GM19324 (cell line): Measurements from ENCODE around the gene FNBP1.

Source experiments
- ATAC-seq: cut with Tn5 transposase; IDR thresholded peaks from one replicate; pipeline ENCODE4 v1.9.1; 2021; ENCODE audit warnings: mild to moderate bottlenecking, moderate library complexity; ENCODE audit not compliant: unreplicated experiment, low FRiP score

Gene FNBP1

DNA sequence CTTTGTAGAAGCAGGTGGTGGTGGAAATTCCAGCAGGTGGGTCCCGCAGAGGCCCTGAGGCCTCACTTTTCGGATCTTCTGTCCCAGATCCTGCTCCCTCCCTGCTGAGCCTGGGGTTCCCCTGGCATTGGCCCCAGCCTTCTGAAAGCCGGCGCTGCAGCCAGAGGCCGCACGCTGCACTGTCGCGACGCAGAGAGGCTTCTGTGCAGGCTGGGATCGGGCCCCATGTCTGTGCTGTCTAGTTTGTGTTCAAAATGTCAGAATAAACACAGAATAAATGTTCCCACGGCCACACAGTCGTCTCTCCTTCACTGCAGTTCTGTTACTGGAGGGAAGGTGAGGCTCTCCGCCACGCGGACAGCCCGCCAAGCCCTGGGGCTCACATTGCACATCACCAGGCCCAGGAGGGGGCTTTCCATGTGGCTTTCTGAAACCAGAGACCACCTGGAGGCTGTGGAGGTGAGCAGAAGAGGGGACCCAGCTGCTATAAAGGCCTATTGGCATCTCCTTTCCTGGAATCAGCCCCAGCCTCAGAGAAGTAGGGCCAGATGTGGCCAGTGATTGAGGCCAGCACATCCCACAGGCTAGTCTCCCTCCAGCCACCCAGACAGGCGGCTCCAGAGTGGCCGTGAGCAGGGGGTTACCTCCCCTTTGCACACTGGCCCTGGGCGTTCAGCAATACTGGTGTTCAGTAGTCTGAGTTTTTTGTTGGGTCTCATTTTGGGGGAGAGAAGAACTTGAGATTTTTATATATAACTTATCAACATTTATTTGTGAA is 161.3 kb downstream of the FNBP1 start:
- no peak for ATAC-seq

- ATAC-seq = no peak
Measured at GRCh38 chr9:129880654-129881546, 162.1 kb downstream of the FNBP1 start.

DNA sequence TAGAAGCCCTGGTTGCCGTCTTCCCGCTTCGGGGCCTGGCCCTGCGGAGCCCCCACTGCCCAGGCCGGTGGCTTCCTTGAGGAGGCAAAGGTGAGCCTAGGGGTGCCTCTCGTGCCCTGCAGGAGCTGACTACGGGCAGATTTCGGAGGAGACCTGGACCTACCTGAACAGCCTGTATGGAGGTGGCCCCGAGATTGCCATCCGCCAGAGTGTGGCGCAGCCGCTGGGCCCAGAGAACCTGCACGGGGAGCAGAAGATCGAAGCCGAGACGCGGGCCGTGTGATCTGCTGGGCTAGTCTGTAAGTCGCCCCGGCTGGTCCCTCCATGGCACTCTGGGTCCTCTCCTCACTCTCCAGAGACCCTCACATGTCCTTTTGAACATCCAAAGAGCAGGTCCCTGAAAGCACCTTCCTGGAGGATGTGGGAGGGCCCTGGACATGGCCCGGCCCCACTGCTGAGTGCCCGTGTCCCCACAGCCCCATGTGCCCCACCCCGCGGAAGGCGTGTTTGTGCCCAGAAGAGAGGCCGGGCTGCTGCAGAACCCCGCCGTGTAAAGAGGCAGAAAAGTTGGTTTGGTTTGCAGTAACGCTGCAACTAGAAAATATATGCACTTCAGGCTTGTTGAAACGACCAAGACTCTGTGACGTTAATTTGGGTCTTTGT is 162.9 kb downstream of the FNBP1 start:
- ATAC-seq = no peak

- ATAC-seq = no peak
Measured at GRCh38 chr9:129879103-129879699, 163.8 kb downstream of the FNBP1 start.

DNA sequence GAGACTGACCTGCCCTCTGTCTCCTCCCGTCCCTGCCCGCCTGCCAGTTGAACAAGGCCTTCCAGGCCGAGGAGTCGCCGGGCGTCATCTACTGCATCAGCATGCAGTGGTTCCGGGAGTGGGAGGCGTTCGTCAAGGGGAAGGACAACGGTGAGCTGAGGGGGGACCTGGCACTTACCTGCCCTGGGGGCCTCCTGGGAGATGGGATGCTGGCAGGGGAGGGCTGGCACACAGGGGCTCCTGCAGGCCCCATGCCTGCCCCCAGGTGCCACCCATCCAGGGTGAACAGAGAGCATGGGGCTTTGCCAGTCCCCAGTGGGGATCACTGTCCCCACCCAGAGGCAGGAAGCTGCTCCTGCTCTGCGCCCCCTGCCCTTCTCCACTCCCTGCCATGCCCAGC is 164.7 kb downstream of the FNBP1 start:
- no peak for ATAC-seq

- no peak for ATAC-seq
Measured at GRCh38 chr9:129876815-129877214, 166.2 kb downstream of the FNBP1 start.

- ATAC-seq = no peak
Measured at GRCh38 chr9:129875687-129876395, 167.1 kb downstream of the FNBP1 start.

- ATAC-seq = no peak
Measured at GRCh38 chr9:129875181-129875611, 167.8 kb downstream of the FNBP1 start.

DNA sequence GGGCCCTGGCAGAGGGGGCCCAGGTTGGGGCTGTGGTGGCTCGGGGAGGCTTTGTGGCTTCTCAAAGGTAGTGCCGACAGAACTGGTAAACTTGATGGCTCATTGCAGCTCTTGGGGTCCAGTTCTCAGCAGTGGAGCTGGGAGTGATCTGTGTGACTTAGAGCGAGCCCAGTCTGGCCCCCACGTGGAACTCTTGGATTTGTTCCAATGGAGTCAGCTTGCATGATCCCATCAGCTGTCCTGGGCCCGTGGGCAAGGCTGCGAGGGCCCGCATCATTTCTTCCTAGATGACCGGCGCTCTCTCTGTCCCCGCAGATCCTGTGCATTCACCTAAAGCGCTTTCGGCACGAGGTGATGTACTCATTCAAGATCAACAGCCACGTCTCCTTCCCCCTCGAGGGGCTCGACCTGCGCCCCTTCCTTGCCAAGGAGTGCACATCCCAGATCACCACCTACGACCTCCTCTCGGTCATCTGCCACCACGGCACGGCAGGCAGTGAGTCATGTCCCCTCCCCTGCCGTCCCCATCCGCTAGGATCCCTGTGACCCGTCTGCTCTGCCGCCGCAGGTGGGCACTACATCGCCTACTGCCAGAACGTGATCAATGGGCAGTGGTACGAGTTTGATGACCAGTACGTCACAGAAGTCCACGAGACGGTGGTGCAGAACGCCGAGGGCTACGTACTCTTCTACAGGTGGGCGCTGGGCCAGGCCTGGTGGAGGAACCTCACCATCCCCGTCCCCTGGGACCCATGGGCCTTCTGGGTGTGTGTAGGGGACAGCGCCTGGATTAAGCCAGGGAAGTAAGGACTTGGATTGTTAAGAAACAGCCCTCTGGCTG is 168.5 kb downstream of the FNBP1 start:
- ATAC-seq = no peak

- no peak for ATAC-seq
Measured at GRCh38 chr9:129873563-129874190, 169.3 kb downstream of the FNBP1 start.

DNA sequence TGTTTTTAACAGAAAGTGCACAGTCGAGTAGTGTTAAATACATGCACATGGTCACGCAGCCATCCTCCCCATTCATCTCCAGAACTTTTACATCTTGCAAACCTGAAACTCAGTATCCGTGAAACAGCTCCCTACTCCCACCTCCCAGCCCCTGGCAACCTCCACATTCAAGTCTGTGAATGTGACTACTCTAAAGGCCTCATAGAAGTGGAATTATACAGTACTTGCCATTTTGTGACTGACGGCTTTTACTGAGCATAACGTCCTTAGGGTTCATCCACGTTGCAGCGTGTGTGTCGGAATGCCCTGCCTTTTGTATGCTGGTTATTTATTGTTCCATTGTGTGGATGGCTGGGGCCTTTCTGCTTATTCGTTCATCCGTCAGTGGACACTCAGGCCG is 171.9 kb downstream of the FNBP1 start:
- ATAC-seq = no peak

DNA sequence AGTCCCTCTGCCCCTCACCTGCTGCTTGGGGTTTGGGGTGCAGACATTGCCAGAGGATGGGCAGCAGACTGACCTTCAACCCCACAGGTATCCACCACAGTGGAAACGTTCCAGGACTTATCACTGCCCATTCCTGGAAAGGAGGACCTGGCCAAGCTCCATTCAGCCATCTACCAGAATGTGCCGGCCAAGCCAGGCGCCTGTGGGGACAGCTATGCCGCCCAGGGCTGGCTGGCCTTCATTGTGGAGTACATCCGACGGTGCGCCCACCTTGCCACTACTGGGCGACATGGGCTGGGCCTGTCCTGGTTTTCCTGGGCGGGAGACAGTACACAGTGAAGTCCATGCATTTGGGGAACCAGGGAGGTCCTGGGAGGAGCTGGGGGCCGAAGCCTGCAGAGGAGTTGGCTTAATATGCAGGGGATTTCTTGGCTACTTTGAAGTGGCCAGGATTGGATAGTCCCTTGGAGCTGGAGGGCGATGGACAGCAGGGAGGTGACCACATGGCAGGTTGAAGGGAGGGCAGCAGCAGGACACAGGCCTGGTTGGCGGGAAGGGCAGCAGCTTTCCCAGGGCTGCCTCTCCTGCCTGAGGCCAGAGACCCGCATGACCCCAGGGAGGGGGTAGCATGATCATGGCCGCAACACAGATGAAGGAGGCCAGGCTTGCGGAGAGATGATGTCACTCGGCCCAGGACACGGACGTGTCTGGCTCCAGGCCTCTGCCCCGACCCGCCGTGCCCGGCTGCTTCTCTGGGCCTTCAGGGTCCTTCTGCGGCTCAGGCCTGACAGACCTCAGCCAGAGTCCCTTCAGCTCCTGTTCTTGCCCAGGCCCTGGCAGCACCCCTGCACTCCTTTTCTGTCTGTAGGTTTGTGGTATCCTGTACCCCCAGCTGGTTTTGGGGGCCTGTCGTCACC is 173.1 kb downstream of the FNBP1 start:
- no peak for ATAC-seq

DNA sequence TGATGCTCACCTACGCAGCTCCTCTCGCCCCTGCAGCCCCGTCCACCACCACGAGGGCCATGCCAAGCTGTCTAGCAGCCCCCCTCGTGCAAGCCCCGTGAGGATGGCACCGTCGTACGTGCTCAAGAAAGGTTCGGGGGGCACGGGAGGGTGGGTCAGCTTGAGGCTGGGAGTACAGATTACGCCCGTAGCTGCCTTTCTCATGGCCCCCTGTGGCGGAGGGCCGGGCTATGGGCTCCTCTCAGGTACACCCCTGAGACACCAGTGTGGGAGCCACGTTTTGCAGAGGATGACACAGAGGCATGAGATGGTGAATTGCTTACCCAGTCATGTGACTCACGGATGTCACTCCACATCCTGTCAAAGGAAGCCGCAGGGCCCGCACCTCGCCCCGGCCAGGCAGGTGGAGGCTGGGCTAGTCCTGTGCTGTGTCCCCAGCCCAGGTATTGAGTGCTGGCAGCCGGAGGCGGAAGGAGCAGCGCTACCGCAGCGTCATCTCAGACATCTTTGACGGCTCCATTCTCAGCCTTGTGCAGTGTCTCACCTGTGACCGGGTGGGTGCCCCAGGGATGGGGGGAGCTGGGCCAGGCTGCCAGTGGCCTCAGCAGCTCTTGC is 174.0 kb downstream of the FNBP1 start:
- no peak for ATAC-seq

DNA sequence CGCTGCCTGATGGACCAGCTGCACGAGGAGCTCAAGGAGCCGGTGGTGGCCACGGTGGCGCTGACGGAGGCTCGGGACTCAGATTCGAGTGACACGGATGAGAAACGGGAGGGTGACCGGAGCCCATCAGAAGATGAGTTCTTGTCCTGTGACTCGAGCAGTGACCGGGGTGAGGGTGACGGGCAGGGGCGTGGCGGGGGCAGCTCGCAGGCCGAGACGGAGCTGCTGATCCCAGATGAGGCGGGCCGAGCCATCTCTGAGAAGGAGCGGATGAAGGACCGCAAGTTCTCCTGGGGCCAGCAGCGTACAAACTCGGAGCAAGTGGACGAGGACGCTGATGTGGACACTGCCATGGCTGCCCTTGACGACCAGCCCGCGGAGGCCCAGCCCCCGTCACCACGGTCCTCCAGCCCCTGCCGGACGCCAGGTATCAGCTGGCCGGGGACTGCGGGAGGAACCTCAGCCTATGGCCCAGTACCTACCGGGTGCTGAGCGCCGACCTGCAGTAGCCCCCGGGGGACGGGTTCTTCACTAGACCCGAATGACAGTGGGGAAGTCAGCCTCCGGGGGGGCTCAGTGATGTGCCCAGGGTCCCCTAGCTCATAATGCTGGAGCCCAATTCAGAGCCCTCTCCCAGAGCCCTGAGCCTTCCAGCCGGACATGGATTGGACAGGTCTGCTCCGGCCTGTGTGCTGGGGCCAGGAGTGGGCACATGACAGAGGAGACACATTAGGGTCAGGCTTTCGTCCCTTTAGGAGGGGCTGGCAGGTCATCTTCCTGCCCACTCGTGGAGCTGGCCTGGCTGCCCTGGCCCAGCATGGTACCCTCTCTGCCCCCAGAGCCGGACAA is 174.7 kb downstream of the FNBP1 start:
- no peak for ATAC-seq

GRCh38 chr9:129867136-129868022 is 175.6 kb downstream of the FNBP1 start:
- no peak for ATAC-seq
